NCI-H2107 (cell line): ENCODE data around the gene GNG3.
"Not testable (repeated sequence)": the region's sequence is repeated elsewhere in the genome, so short reads cannot be mapped to it uniquely, and the experiment has no call there.

ENCODE experiments used
- DNase-seq: peaks from one replicate; lab custom pipeline; 2025; lab: John Stamatoyannopoulos, UW

GNG3 gene

DNA sequence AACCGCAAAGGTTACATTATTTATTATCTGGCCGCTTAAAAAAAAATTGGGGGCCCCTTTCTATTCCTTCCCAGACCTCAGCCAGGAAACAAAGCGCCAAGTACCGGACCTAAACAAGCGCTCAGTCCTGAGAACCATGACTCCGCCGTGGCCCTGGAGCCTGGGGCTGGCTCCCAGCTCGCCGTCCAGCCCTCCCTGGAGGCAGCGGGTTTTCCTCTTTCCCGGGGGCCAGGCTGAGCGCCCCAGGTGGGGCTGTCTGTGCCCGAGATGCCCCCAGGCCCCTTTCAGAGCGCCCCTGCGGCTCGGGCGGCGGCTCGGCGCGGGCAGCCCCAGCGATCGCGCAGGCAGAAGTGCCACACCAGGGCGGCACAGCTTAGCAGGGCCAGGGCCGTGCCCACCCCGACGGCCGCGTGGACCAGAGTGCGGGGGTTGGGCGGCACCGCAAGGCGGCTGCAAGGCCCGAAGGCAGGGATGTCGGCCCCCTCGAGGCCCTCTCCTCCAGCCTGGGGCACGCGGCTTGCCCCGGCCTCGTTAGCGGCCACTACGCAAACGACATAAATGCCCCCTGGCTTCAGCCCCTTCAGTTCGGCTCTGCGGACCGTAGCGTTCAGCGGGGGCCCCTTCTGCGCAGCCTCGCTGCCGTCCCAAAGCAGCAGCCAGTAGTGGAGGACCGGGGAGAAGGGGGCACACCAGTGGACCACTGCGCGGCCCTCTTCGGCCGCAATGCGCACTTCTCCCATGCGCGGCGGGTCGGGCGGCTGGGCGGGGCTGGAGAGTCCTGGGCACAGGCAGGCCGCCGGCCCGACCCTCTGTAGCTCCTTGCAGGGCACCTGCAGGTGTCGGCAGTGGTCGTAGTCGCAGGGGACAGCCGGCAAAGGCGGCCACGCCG is 19.7 kb upstream of the GNG3 start:
- DNase-seq = no peak

DNA sequence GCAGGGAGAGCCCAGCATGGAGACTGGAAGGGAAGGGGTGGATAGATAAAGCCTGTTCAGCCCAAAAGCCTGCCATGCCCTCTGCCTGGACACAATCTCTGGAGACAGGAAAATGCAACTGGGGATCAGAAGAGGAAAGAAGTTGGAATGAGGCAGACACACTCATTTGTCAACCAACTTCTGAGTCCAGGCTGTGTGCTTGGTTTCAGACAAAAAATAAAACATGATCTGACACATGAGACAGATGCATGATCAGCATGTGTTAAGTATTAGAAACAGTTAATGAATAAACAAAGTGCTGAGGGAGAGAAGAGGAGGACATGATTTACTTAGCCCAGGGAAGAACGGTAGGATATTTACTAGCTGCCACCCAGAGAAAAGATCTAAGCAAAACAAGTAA is 19.0 kb upstream of the GNG3 start:
- no peak for DNase-seq

DNA sequence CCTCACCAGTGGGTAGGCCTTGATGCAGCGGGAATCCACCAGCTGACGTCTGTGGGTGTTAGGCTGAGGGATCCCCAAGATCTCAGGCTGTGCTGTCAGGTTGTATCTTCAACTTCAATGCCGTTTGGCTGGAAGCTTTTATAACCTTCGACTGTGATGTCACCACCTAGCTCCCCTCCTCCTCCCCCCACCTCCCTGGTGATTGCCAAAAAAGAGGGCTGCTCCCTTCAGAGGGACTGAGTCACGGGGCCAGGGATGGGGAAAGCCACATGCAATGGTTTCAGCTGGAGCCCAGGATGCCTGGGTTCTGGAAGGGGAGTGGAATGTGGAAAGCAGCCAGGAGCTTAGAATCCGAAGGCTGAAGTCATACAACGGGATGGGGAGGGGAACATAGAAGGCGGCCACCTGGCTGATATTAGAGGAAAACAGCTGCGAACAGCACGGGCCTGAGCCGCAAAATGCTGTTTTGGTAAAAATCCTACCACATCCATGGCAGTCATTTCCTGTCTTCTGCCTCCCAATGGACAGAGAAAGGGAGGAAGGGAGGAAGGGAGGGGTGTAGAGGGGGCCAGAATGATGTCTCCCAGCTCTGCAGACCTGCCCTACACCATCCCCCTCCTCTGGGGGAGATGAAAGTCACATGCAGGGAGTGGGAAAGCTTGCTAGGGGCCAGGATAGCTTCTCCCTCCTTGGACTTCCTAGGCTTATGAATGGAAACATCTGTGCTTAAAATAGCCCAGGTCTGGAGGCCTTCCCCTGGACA is 17.9 kb upstream of the GNG3 start, which contains the start of gene LRRN4CL:
LRRN4CL (minus strand) TSS at position 110 of the 763 bp plus-strand sequence. CDS start 1,022 bp downstream, outside the sequence.
- no peak for DNase-seq

DNA sequence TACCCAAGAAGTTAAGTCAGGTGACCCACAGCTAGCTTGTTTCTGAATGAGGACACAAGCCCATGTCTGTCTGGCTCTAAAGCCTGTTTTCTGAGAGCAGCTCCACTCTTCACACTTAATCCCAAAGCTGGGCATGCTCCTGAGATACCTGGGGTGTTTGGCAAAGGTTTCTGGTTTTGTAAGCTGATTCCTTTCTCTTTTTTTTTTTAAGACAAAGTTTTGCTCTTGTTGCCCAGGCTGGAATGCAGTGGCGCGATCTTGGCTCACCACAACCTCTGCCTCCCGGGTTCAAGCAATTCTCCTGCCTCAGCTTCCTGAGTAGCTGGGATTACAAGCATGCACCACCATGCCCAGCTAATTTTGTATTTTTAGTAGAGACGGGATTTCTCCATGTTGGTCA is 13.9 kb upstream of the GNG3 start:
- not testable (repeated sequence) for DNase-seq

DNA sequence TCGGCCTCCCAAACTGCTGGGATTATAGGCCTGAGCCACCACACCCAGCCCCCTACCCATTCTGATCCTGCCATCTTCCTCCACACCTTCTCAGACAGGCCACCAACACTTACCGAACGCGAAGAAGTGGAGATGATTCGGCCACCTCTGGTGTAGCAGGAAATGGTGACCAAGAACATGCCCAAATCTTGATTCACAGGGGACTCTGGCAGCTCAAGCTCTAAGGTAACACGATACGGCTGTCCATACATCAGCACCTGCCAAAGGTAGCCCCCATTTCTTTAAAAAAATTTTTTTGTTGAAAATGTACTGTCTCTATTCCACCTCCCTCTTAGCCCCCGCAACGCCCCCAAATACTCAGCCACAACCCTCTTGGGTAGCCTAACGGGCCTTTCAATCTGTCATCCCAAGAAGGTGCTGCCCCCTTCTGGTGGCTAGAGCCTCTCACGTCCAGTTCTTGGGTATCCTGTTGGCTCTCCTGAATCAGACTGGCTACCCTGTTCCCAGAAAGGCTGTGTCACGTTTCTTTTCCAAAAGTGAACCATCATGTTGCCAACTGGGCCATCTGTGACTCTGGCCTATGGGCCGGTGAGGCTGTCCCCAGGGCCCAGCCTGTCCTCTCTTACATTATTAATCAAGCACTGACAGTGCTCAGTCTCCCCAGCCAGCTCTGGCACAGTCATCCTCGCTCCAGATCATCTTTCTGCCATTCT is 12.9 kb upstream of the GNG3 start:
- no peak for DNase-seq

DNA sequence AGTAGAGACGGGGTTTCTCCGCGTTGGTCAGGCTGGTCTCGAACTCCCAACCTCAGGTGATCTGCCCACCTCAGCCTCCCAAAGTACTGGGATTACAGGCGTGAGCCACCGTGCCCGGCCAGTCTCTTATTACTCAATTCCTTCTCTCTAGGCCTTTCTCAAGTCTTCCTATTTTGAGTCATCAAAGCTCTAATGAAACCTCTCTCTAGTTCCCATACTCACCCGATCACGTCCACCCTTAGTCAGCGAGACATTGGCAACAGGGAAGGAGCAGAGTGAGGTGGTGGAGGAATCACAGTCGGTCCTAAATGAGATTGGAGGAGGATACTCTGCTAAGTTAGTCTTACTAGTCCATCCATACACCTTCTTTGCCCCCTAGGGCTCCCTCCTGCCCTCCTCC is 5.2 kb upstream of the GNG3 start:
- DNase-seq = no peak

DNA sequence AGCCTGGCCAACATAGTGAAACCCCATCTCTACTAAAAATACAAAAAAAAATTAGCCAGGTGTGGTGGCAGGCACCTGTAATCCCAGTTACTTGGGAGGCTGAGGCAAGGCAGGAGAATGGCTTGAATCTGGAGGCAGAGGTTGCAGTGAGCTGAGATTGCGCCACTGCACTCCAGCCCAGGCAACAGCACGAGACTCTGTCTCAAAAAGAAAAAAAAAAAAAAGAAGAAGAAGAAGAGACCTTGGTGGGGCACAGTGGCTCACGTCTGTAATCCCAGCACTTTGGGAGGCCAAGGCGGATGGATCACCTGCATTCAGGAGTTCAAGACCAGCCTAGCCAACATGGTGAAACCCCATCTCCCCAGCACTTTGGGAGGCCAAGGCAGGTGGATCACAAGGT is 3.6 kb upstream of the GNG3 start:
- not testable (repeated sequence) for DNase-seq

DNA sequence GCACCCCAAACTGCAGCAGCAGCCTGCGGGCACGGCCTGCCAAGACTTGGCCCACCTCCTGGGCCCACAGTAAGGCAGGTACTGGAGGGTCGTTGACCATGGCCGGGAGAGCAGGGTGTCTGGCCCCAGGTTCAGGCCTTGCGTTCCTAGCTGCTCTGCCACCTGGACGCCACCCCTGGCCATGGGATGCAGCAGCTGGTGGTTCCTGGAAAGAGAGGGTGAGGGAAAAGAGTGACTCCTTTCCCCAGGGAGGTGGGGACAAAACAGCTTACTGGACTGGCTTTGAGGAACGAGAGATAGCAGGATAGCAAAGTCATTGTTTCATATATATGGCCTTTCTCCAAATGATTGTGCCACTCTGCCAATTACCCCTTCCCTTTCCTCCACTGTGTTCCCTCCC is 2.1 kb upstream of the GNG3 start:
- no peak for DNase-seq

DNA sequence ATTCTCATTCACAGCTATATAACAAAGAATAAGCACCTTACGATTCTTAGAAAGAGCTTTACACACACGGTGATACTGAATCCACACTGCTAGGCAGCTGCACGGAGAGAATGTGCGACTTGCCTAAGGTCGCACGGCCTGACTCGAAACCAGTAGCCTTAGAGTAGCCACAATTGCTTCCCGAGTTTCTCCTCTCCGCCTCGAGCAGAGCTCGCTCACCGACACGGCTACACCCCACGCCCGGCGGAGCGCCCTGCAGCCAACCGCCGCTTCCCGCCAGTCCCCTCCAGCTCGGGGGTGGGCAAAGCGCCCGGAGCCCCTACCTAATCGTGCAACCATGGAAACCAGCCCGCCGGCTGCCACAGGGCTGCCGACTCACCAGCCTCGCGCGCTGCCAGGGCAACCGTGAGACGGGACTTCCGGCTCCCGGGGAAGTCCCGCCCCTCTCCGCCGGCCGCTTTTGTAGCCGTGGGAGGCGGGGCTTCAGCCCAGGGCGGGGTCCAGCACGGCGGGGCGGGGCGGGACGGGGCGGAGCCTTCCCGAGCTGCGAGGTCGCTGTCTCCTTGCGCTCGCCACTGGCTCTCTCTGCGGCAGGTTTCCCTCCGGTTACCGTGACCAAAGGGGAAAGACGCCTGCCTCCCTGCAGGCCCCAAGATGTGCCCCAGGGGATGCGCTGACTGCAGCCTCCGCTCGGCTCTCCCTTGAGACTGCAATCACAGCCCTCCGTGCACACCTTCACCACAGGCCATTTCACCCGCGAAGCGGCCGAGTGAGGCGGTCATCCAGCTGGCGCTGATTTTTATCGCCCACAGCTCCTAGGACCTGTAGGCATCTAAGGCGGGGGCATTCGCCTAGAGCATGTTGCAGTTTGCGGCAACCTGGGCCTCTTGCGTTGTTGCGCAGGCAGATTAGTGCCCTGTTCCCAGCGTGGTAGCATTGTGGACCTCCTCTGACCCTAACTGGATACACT is 1.3 kb upstream of the GNG3 start:
- peak; percentile 93 for DNase-seq

DNA sequence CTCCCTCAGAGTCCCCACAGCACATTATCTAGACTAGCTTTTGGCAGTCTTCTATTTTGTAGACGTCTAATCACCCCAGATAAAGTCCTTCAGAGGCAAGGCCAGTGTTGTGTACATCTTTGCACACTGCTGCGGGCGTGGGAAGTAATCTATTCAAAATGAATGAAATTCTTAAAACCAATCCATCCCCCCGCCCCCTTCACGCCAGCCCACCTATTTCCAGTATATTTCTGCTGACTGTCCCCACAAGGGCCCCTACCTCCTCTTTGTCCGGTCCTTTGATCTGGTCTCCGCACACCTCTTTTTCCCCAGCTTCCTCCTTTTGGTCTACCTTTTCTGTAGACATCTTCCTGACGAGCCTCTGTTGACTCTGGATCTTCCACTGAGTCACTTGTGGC is 627 bp upstream of the GNG3 start:
- no peak for DNase-seq

DNA sequence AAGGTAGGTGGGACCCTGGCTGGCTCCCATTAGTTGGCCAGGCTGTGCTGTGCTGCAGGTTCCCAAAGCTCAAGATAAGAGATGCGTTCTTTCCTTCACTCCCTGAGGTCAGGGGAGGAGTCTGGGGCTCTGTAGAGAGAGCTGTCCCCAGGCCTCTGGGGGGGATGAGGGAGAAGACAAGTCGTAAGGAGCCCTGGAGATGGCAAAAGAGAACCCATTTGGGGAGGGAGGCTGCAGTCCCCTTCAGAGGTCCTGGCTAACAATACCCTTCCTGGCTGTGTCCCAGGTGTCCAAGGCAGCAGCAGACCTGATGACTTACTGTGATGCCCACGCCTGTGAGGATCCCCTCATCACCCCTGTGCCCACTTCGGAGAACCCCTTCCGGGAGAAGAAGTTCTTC is 916 bp downstream of the GNG3 start:
- DNase-seq = no peak

DNA sequence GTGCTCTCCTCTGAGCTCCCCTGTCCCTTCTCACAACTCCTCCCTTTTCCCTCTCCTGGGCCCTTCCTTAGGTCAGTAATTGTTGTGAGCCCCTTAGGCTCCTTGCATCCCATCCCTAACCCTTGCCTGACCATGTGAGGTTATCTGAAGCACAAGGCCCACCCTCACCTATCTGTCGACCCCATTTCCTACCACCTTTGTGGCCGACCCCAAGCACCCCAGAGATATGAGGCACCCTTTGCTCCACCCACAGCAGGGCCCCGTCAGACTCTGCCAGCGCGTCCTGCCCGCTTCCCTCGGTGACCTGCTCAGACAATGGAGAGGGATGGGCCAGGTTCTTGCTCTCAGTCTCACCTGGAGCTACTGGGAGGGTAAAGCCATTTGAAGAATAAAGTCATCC is 1.3 kb downstream of the GNG3 start:
- no peak for DNase-seq

DNA sequence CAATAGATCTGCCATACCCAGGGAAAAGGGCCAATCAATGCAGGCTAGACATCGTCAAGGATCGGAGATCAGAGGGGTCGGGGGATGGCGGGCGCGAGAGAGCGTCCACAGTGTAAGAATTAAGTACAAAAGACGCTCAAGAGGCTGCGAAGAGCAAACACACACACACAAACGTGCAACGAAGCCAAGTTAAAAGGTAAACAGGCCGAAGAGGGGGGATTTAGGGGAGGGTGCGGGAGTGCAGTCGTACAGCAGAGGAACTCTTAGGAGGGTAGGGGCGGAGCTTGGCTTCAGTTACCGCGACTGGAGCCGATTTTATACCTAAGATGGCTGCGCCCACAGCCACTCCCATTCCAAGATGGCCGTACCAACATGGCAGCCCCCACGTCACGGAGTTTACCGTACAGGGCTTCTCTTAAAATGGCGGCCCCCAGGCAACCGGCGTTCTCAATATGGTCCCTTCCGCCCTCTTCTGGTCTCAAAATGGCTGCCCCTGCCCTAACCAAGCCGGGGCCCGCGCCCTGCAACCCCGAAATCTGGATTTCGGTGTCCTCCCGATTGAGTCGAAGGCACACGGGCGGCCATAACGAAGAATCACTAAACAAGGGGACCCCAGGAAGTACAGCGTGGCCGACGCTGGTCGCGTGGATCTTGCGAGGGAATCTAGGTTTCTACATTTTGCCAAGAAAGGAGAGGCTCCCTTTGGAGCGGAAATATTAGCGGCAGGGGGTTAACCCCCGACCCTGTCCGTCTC is 1.9 kb downstream of the GNG3 start:
- peak; percentile 98 for DNase-seq

DNA sequence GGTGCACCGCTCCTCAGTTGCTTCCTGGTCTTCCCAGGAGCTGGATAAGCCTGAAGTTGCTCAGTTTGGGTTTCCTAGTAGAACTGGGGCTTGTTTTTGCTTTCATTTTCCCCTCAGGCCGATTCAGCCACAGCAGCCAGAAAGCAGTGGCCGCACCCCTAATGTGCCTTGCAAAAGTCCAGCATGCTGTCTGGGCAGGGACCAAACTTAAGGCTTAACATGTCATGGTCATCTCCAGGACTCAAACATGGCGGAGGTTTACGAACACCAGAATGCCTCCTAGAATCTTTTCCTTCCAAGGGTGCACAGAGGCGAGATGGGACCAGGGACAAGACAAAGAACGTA is 2.5 kb downstream of the GNG3 start:
- DNase-seq = no peak

DNA sequence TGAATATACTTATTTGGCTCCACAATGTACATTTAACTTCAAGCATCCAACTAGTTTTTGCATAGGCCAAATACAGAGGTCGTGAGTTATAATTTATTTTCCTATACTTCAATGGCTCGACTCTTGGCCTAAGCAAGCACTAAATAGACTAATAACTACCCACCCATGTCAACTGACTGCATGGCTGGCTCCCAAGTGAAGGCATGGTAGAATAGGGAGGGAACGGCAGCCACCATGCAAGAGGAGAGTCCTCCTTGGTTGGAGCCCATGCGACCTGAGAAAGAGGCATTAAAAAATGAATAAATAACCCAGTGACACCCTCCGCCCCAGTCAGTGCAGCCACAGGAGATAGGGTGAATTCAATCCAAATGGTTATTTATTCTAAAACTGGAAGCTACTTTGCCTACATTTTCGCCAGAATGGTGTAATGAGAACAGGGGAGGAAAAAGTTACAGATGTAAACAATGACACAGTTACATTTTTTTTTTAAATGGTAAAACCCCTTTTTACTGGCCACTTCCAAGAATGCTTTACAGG is 4.9 kb downstream of the GNG3 start:
- no peak for DNase-seq

DNA sequence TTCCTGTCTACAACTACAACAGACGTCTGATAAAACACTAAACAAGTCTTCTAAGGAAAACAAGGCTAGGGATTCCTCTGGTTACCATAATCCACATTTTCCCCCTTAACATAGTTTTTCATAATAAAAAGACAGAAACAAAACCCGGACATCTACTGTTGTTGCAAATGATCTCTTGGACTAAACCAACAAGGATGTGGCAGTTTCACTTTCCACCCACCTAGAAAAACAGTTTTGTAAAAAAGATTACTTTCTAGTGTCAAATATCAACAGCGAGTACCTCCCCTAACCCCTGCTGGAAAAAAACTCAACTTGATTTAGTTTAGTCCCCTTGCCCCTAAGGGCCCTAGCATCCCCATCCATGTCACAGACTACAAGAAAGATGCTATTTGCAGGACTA is 5.4 kb downstream of the GNG3 start:
- DNase-seq = no peak

DNA sequence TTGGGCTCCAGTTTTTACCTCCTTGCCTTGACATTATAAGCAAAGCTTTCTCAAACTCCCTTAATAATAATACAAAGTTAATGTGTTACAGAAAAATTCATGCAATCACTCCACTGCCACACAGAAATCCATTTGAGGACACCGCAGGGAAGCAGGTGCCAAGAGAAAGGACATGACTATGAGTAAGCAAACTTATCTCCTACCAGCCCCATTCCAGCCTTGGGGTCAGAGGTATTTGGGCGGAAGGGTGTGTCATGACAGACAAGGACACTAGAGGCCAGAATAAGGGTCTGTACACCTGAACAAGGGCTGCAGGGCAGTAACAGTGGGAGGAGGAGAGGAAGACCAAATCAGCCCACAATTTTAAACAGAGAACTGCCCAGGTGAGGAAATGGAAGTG is 5.9 kb downstream of the GNG3 start:
- DNase-seq = no peak

DNA sequence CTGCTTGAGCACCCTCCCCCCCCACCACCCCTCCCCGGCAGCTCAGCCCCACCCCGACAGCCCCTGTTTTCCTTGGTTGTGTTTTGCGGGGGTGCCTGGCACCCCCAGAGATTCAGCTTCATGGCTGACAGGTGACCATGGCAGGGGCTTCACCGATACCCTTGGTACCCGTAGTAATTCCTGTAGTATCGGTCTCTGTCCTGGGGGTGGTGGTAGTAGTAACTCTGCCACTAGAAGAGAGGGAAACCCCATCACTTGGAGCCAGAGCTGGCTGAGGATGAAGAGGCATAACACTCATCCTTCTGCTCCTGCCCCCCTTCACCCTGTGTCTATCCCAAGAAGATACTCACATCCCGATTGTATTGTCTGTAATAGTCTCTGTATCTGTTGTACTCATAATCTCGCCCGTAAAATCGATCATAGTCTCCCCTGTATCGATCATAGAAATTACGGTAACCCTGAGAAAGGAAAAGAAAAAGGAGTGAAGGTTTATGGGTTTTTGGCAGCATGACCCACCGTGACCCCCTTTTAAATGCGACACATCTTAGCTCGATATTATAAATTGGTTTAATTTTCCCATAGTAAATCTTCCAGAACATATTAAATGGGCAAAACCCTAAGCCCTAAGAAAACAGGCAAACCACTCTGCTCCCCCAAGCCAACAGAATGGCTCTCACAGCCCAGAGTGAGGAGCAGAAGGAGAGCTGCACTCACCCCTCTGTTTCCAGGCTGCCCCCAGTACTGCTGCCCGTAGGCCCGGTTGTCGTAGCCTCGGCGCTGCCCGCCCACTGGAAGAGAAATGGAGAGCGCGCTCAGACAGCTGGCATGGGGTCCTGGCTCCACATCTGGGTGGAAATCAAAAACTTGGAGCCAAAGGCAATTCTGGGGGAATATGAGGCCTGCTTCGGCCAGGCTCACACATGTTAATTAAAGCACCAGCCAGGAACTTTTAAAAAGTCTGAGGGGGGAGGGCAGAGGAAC is 8.0 kb downstream of the GNG3 start:
- no peak for DNase-seq

DNA sequence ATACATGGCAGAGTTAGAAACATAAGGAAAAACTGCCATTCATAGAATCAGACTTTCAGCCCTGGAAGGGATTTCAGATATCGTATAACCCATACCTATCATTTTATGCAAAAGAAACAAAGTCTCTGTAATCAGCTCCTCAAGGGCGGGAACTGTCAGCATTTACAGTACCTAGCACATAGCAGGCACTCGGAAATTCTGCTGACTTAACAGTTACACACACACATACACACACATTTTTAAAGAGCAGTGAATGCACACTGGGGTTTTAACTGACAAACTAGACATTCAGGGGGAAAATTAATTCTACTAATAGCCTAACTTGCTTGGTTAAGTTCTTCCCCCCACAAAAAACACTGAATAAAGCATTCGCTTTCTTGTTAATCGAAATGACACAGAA is 8.7 kb downstream of the GNG3 start:
- no peak for DNase-seq
